Lower leg skin (tissue), 3 donors: ENCODE measurements around the gene PRKAR1B.

Source experiments
- CTCF ChIP-seq, 3 donors: fragments of 450-650 bp; IDR thresholded peaks; one replicate each; pipeline ENCODE4 v1.5.1; 2016; ENCODE audit warnings: antibody characterized with exemption in 3 of 3, mild to moderate bottlenecking in 3 of 3, moderate library complexity in 2 of 3
- POLR2A ChIP-seq, 2 donors: fragments of 450-650 bp; IDR thresholded peaks; one replicate each; pipeline ENCODE4 v1.6.1; 2016 to 2017; ENCODE audit warnings: antibody characterized with exemption in 2 of 2, mild to moderate bottlenecking in 1 of 2, moderate library complexity in 1 of 2

GRCh38 chr7:693280-693679 is 33.8 kb downstream of the PRKAR1B start:
- TF ChIP-seq CTCF (IDR thresholded peaks at IDR 0.05) (no peak), POLR2A (IDR thresholded peaks at IDR 0.05) (no peak)
